H9 (cell line): ENCODE measurements around the gene MAP3K2. TPM values are rescaled to one million over a fixed set of nuclear protein-coding genes. Genes with fewer than 3 reads are reported as not detected.

Experiments used
- DNase-seq: peaks from one replicate; pipeline ENCODE4 v3.0.0-alpha.2; 2017
- H2AFZ ChIP-seq: one replicate; pipeline ENCODE4 v1.6.1; 2013; ENCODE audit warnings: mild to moderate bottlenecking, low read length, control low read depth, moderate library complexity
- H2AK5ac ChIP-seq: 2 replicates; pipeline ENCODE4 v1.6.1; 2013; ENCODE audit warnings: low read length, control low read depth, mixed read lengths; ENCODE audit not compliant: insufficient read length
- H2BK120ac ChIP-seq: one replicate; pipeline ENCODE4 v1.6.1; 2013; ENCODE audit warnings: low read depth, mild to moderate bottlenecking, low read length, control low read depth, inconsistent platforms; ENCODE audit not compliant: poor library complexity, severe bottlenecking
- H2BK12ac ChIP-seq: 2 replicates; pipeline ENCODE4 v1.6.1; 2013; ENCODE audit warnings: low read length, control low read depth, mixed read lengths, low read depth; ENCODE audit not compliant: insufficient read length
- H2BK15ac ChIP-seq: 2 replicates; pipeline ENCODE4 v1.6.1; 2013; ENCODE audit warnings: low read depth, low read length, control low read depth
- H2BK20ac ChIP-seq: one replicate; pipeline ENCODE4 v1.6.1; 2013; ENCODE audit warnings: low read depth, mild to moderate bottlenecking, low read length, control low read depth, inconsistent platforms; ENCODE audit not compliant: poor library complexity, severe bottlenecking
- H2BK5ac ChIP-seq: 2 replicates; pipeline ENCODE4 v1.6.1; 2013; ENCODE audit warnings: low read length, control low read depth, mixed read lengths; ENCODE audit not compliant: insufficient read length
- H3K14ac ChIP-seq: 2 replicates; pipeline ENCODE4 v1.6.1; 2013; ENCODE audit warnings: low read length, control low read depth; ENCODE audit not compliant: insufficient read depth
- H3K18ac ChIP-seq: 2 replicates; pipeline ENCODE4 v1.6.1; 2013; ENCODE audit warnings: low read depth, mild to moderate bottlenecking, mixed read lengths, low read length, control low read depth; ENCODE audit not compliant: insufficient read length
- H3K23ac ChIP-seq: 2 replicates; pipeline ENCODE4 v1.6.1; 2013; ENCODE audit warnings: low read length, control low read depth, mixed read lengths, low read depth; ENCODE audit not compliant: insufficient read length
- H3K23me2 ChIP-seq: 2 replicates; pipeline ENCODE4 v1.6.1; 2013; ENCODE audit warnings: low read depth, mild to moderate bottlenecking, mixed read lengths, low read length, control low read depth; ENCODE audit not compliant: insufficient read length, poor library complexity, severe bottlenecking
- H3K27ac ChIP-seq: 2 replicates; pipeline ENCODE4 v1.5.1; 2013; ENCODE audit warnings: low read length, control low read depth, mixed read lengths, low read depth; ENCODE audit not compliant: insufficient read length
- H3K27me3 ChIP-seq: 2 replicates; pipeline ENCODE4 v1.6.1; 2013; ENCODE audit warnings: low read length, control low read depth, inconsistent platforms; ENCODE audit not compliant: insufficient read depth
- H3K4ac ChIP-seq: 2 replicates; pipeline ENCODE4 v1.6.1; 2013; ENCODE audit warnings: low read depth, mild to moderate bottlenecking, control low read depth, inconsistent platforms, low read length, moderate library complexity
- H3K4me1 ChIP-seq: 2 replicates; pipeline ENCODE4 v1.6.1; 2013; ENCODE audit warnings: low read length, control low read depth, inconsistent platforms; ENCODE audit not compliant: insufficient read depth
- H3K4me2 ChIP-seq: 2 replicates; pipeline ENCODE4 v1.6.1; 2013; ENCODE audit warnings: low read length, control low read depth, mixed read lengths; ENCODE audit not compliant: insufficient read length, insufficient read depth
- H3K56ac ChIP-seq: 2 replicates; pipeline ENCODE4 v1.6.1; 2013; ENCODE audit warnings: low read depth, mild to moderate bottlenecking, mixed read lengths, low read length, control low read depth; ENCODE audit not compliant: insufficient read length
- H3K79me1 ChIP-seq: 2 replicates; pipeline ENCODE4 v1.6.1; 2013; ENCODE audit warnings: low read depth, mild to moderate bottlenecking, moderate library complexity, low read length, control low read depth, inconsistent platforms; ENCODE audit not compliant: insufficient read depth, poor library complexity, severe bottlenecking
- H3K79me2 ChIP-seq: 2 replicates; pipeline ENCODE4 v1.6.1; 2013; ENCODE audit warnings: low read length, control low read depth, inconsistent platforms; ENCODE audit not compliant: insufficient read depth
- H3K9ac ChIP-seq: 2 replicates; pipeline ENCODE4 v1.6.1; 2013; ENCODE audit warnings: low read length, control low read depth, mixed read lengths; ENCODE audit not compliant: insufficient read length; ENCODE audit errors: extremely low read depth
- H3K9me3 ChIP-seq: one replicate; pipeline ENCODE4 v1.6.1; 2013; ENCODE audit warnings: low read depth, low read length, inconsistent platforms; ENCODE audit not compliant: control insufficient read depth
- H3T11ph ChIP-seq: one replicate; pipeline ENCODE4 v1.6.1; 2013; ENCODE audit warnings: mild to moderate bottlenecking, low read length, control low read depth, inconsistent platforms
- H4K20me1 ChIP-seq: one replicate; pipeline ENCODE4 v1.6.1; 2013; ENCODE audit not compliant: control insufficient read depth, insufficient read length, insufficient read depth
- H4K5ac ChIP-seq: 2 replicates; pipeline ENCODE4 v1.6.1; 2013; ENCODE audit warnings: low read depth, mild to moderate bottlenecking, mixed read lengths, low read length, control low read depth; ENCODE audit not compliant: insufficient read length
- H4K8ac ChIP-seq: replicated peaks from 2 replicates; pipeline ENCODE4 v1.6.1; 2013; ENCODE audit warnings: low read length, control low read depth, mixed read lengths, low read depth; ENCODE audit not compliant: insufficient read length
- H4K91ac ChIP-seq: 2 replicates; pipeline ENCODE4 v1.6.1; 2013; ENCODE audit warnings: low read depth, mild to moderate bottlenecking, moderate library complexity, mixed read lengths, low read length, control low read depth; ENCODE audit not compliant: insufficient read length
- H3K27ac Mint-ChIP-seq, 3 experiments: 2 replicates in 2 of 3; 3 replicates in 1 of 3; pipeline ENCODE4 v1.8.0; 2020 to 2021; ENCODE audit warnings: mixed read lengths in 3 of 3, mild to moderate bottlenecking in 1 of 3, moderate library complexity in 1 of 3
- H3K27me3 Mint-ChIP-seq: 2 replicates; pipeline ENCODE4 v1.8.0; 2021; ENCODE audit warnings: low read depth, mild to moderate bottlenecking, moderate library complexity, mixed read lengths
- H3K36me3 Mint-ChIP-seq, 3 experiments: 2 replicates in 2 of 3; 3 replicates in 1 of 3; pipeline ENCODE4 v1.8.0; 2020 to 2021; ENCODE audit warnings: low read depth in 3 of 3, mixed read lengths in 3 of 3; ENCODE audit not compliant: insufficient read depth in 1 of 3
- H3K4me1 Mint-ChIP-seq, 2 experiments: 2 replicates each; pipeline ENCODE4 v1.8.0; 2020; ENCODE audit warnings: mixed read lengths in 2 of 2
- H3K4me3 Mint-ChIP-seq, 2 experiments: 2 replicates in 1 of 2; 3 replicates in 1 of 2; pipeline ENCODE4 v1.8.0; 2020 to 2021; ENCODE audit warnings: mild to moderate bottlenecking in 2 of 2, mixed read lengths in 2 of 2, moderate library complexity in 1 of 2
- H3K9me3 Mint-ChIP-seq, 2 experiments: 2 replicates in 1 of 2; 3 replicates in 1 of 2; pipeline ENCODE4 v1.8.0; 2020; ENCODE audit warnings: mild to moderate bottlenecking in 2 of 2, mixed read lengths in 2 of 2, moderate library complexity in 1 of 2
- CTCF ChIP-seq: fragments of 200-600 bp; sonication (generic); conservative IDR thresholded peaks from 3 replicates; pipeline ENCODE4 v1.8.0; 2021; ENCODE audit warnings: antibody characterized with exemption, mild to moderate bottlenecking
- WGBS: extraction: QIAGEN DNeasy Blood & Tissue Kit; methylation state at CpG from one replicate; pipeline ENCODE4 v1.1.7; 2013; ENCODE audit warnings: missing lambda C conversion rate, low lambda C conversion rate, mixed read lengths; ENCODE audit not compliant: insufficient read length; ENCODE audit errors: extremely low coverage; 5-methylcytosine and 5-hydroxymethylcytosine counted together
- total RNA-seq: library from RNA; stranded (reverse); gene quantifications from 2 replicates; pipeline ENCODE4 v1.2.1, GENCODE V29; 2021

Gene MAP3K2
- total RNA-seq, 1 experiment from 2014 or later, result 25.8 TPM

- H3K9ac ChIP-seq, result no peak overlapping the region
- no peak for TF ChIP-seq CTCF
- no peak overlapping the region for H2BK5ac ChIP-seq
- no peak overlapping the region for H2AFZ ChIP-seq
- H3K27ac ChIP-seq, result no peak overlapping the region
- H3K23me2 ChIP-seq, result peaks cover 9% of the 10 kb centered on the region
- no peak overlapping the region for H2BK15ac ChIP-seq
- no peaks in the 10 kb centered on the region for H4K20me1 ChIP-seq
- no peak overlapping the region for H4K91ac ChIP-seq
- no peak overlapping the region for H3K14ac ChIP-seq
- no CpG with 5 or more reads among the region's 12 CpGs for WGBS
- no peak overlapping the region for H3K18ac ChIP-seq
- H3K4me2 ChIP-seq, result no peak overlapping the region
- no peak overlapping the region for H2BK120ac ChIP-seq
- peaks cover under 1% of the 10 kb centered on the region; the same call in 1 of the 2 replicates for H3K27me3 ChIP-seq
- H2BK12ac ChIP-seq, result no peak overlapping the region
- no peak overlapping the region for H4K5ac ChIP-seq
- Mint-ChIP-seq H3K4me3 (no peak overlapping the region), H3K27ac (no peak overlapping the region), H3K27me3 (peaks cover 37% of the 10 kb centered on the region), H3K4me1 (peaks cover 10 to 11% of the 10 kb centered on the region in 2 experiments), H3K36me3 (peaks cover 0 to 16% (median 4%) of the 10 kb centered on the region in 3 experiments; a peak in 3 of 7 replicates), H3K9me3 (peaks cover 4% of the 10 kb centered on the region in 2 experiments; a peak in 3 of 5 replicates)
- no peak overlapping the region for H2AK5ac ChIP-seq
- H3K79me2 ChIP-seq, result no peaks in the 10 kb centered on the region
- no peak for DNase-seq
- H3T11ph ChIP-seq, result no peak overlapping the region
- no peak overlapping the region for H2BK20ac ChIP-seq
- no peak overlapping the region for H4K8ac ChIP-seq
- no peak overlapping the region for H3K23ac ChIP-seq
- no peaks in the 10 kb centered on the region for H3K9me3 ChIP-seq
- H3K56ac ChIP-seq, result no peak overlapping the region
- no peaks in the 10 kb centered on the region for H3K79me1 ChIP-seq
- peaks cover 2% of the 10 kb centered on the region for H3K4me1 ChIP-seq
- no peak overlapping the region for H3K4ac ChIP-seq
Measured at GRCh38 chr2:127411653-127412369, 24.0 kb upstream of the MAP3K2 start.
